Trophoblast cell (in vitro differentiated cells and primary cell): ENCODE results near the gene NF1.
"Not testable (repeated sequence)": the region's sequence is repeated elsewhere in the genome, so short reads cannot be mapped to it uniquely, and the experiment has no call there.

Experiments used
- DNase-seq, 2 donors: peaks; one replicate each; pipeline ENCODE4 v3.0.0-alpha.2; 2016
- H2AFZ ChIP-seq: 2 replicates; pipeline ENCODE4 v1.6.1; 2013; ENCODE audit warnings: low read length, moderate library complexity, mild to moderate bottlenecking; ENCODE audit not compliant: insufficient read depth, poor library complexity
- H2AK5ac ChIP-seq: 2 replicates; pipeline ENCODE4 v1.6.1; 2013; ENCODE audit warnings: mild to moderate bottlenecking, low read length
- H2BK120ac ChIP-seq: 2 replicates; pipeline ENCODE4 v1.6.1; 2013; ENCODE audit warnings: low read length, mild to moderate bottlenecking, moderate library complexity; ENCODE audit not compliant: insufficient read depth, poor library complexity
- H2BK12ac ChIP-seq: 2 replicates; pipeline ENCODE4 v1.6.1; 2013; ENCODE audit warnings: mild to moderate bottlenecking, low read length, moderate library complexity
- H2BK5ac ChIP-seq: 2 replicates; pipeline ENCODE4 v1.6.1; 2013; ENCODE audit warnings: low read length, low read depth, moderate library complexity, mild to moderate bottlenecking; ENCODE audit not compliant: poor library complexity
- H3K14ac ChIP-seq: 2 replicates; pipeline ENCODE4 v1.6.1; 2013; ENCODE audit warnings: mild to moderate bottlenecking, low read length
- H3K18ac ChIP-seq: 2 replicates; pipeline ENCODE4 v1.6.1; 2013; ENCODE audit warnings: mild to moderate bottlenecking, low read length
- H3K23ac ChIP-seq: 2 replicates; pipeline ENCODE4 v1.6.1; 2013; ENCODE audit warnings: low read length
- H3K27ac ChIP-seq: 2 replicates; pipeline ENCODE4 v1.5.1; 2013; ENCODE audit warnings: low read depth, mild to moderate bottlenecking, inconsistent platforms, low read length, moderate library complexity
- H3K27me3 ChIP-seq: 2 replicates; pipeline ENCODE4 v1.6.1; 2013; ENCODE audit warnings: inconsistent platforms, mild to moderate bottlenecking, low read length, moderate library complexity; ENCODE audit not compliant: insufficient read depth
- H3K36me3 ChIP-seq, 2 experiments: 1 replicate in 1 of 2; 2 replicates in 1 of 2; pipeline ENCODE4 v1.6.1; 2013; ENCODE audit warnings: low read length in 2 of 2, mild to moderate bottlenecking in 2 of 2, moderate library complexity in 1 of 2; ENCODE audit not compliant: insufficient read depth in 2 of 2, control insufficient read depth in 1 of 2
- H3K4ac ChIP-seq: 2 replicates; pipeline ENCODE4 v1.6.1; 2013; ENCODE audit warnings: low read depth, mild to moderate bottlenecking, low read length, moderate library complexity
- H3K4me1 ChIP-seq, 2 experiments: 1 replicate in 1 of 2; 2 replicates in 1 of 2; pipeline ENCODE4 v1.6.1; 2013; ENCODE audit warnings: low read length in 2 of 2, mild to moderate bottlenecking in 2 of 2, moderate library complexity in 1 of 2; ENCODE audit not compliant: insufficient read depth in 2 of 2, control insufficient read depth in 1 of 2
- H3K4me2 ChIP-seq: 2 replicates; pipeline ENCODE4 v1.6.1; 2013; ENCODE audit warnings: inconsistent platforms, mild to moderate bottlenecking, low read length, moderate library complexity
- H3K4me3 ChIP-seq: 2 replicates; pipeline ENCODE4 v1.5.1; 2013; ENCODE audit warnings: mild to moderate bottlenecking, low read depth, low read length, inconsistent platforms
- H3K79me1 ChIP-seq: one replicate; pipeline ENCODE4 v1.6.1; 2013; ENCODE audit warnings: low read length
- H3K79me2 ChIP-seq: 2 replicates; pipeline ENCODE4 v1.6.1; 2013; ENCODE audit warnings: low read length, mild to moderate bottlenecking; ENCODE audit not compliant: control insufficient read depth, insufficient read depth, poor library complexity
- H3K9ac ChIP-seq: 2 replicates; pipeline ENCODE4 v1.6.1; 2013; ENCODE audit warnings: mild to moderate bottlenecking, low read length
- H3K9me3 ChIP-seq: 2 replicates; pipeline ENCODE4 v1.6.1; 2013; ENCODE audit warnings: low read depth, mild to moderate bottlenecking, control low read depth, inconsistent platforms, low read length; ENCODE audit not compliant: insufficient read depth
- H4K12ac ChIP-seq: 2 replicates; pipeline ENCODE4 v1.6.1; 2013; ENCODE audit warnings: low read depth, mild to moderate bottlenecking, low read length, moderate library complexity
- H4K8ac ChIP-seq: 2 replicates; pipeline ENCODE4 v1.6.1; 2013; ENCODE audit warnings: low read depth, mild to moderate bottlenecking, low read length, moderate library complexity
- H4K91ac ChIP-seq: one replicate; pipeline ENCODE4 v1.6.1; 2013; ENCODE audit warnings: low read depth, mild to moderate bottlenecking, low read length, moderate library complexity
- WGBS: extraction: QIAGEN DNeasy Blood & Tissue Kit; methylation state at CpG from one replicate; pipeline ENCODE4 v1.1.7; 2013; ENCODE audit warnings: missing lambda C conversion rate; ENCODE audit not compliant: insufficient read length, insufficient coverage; ENCODE audit errors: extremely low coverage; 5-methylcytosine and 5-hydroxymethylcytosine counted together

The NF1 gene

DNA sequence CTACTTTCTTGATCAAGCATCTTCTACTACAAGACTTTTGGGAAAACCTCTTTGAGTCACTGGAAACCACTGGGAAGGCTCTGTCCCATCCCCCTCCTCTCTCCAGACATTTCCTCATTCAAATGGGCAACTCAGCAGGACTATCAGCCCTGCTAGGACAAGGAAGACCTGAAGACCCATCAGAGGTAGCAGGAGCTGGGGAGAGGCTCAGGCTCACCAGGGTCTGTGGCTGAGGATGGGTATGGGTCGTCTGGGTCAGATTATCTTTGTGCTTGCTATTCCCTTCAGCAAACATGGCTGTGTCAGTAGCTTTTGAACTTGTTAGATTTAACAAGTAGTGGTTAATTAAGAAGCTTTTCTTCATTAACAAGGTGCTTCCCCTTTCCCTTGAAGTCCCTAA is 15.0 kb upstream of the NF1 start:
- no peak overlapping the region for H2AK5ac ChIP-seq
- H3K18ac ChIP-seq: no peak overlapping the region
- no peak overlapping the region for H3K4ac ChIP-seq
- no peaks in the 10 kb centered on the region for H3K36me3 ChIP-seq
- no peak overlapping the region for H4K12ac ChIP-seq
- no peak overlapping the region for H3K4me3 ChIP-seq
- no peaks in the 10 kb centered on the region for H3K9me3 ChIP-seq
- H3K14ac ChIP-seq: no peak overlapping the region
- no CpG with 5 or more reads among the region's 1 CpG for WGBS
- H3K79me2 ChIP-seq: no peaks in the 10 kb centered on the region
- no peak overlapping the region for H2AFZ ChIP-seq
- H4K91ac ChIP-seq: no peak overlapping the region
- H2BK12ac ChIP-seq: no peak overlapping the region
- no peak overlapping the region for H2BK5ac ChIP-seq
- H3K23ac ChIP-seq: no peak overlapping the region
- peaks cover 3% of the 10 kb centered on the region in 2 experiments for H3K4me1 ChIP-seq
- no peaks in the 10 kb centered on the region for H3K27me3 ChIP-seq
- no peaks in the 10 kb centered on the region for H3K79me1 ChIP-seq
- H4K8ac ChIP-seq: no peak overlapping the region
- no peak overlapping the region for H3K4me2 ChIP-seq
- no peak overlapping the region for H3K27ac ChIP-seq
- no peak overlapping the region for H3K9ac ChIP-seq
- DNase-seq: no peak
- H2BK120ac ChIP-seq: no peak overlapping the region

DNA sequence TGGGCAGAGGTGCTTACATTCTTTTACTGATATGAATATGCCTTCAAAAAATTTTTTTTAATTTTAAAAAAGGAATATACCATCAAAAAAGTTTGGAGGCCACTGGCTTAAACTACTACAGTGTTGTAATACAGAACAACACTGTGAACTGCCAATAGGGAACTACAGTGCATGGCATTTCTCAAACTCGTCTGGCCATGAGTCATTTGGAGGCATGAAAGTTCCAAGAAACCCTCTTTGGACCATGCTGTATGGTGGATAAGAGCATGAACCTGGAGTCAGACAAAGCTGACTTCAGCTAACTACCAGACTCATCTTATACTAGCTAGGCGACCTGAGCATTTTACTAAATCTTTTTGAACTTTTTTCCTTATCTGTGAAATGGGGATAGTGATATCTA is 9.2 kb upstream of the NF1 start:
- no peak overlapping the region for H3K27ac ChIP-seq
- no peak overlapping the region for H4K8ac ChIP-seq
- H3K36me3 ChIP-seq: no peaks in the 10 kb centered on the region
- no peak overlapping the region for H3K18ac ChIP-seq
- H2BK120ac ChIP-seq: no peak overlapping the region
- DNase-seq: peak; percentile 27 to 66
- H3K4me2 ChIP-seq: no peak overlapping the region
- H4K12ac ChIP-seq: no peak overlapping the region
- no peak overlapping the region for H2BK12ac ChIP-seq
- H3K14ac ChIP-seq: no peak overlapping the region
- no peaks in the 10 kb centered on the region for H3K4me1 ChIP-seq
- no peaks in the 10 kb centered on the region for H3K79me1 ChIP-seq
- no peaks in the 10 kb centered on the region for H3K27me3 ChIP-seq
- no peaks in the 10 kb centered on the region for H3K79me2 ChIP-seq
- no peak overlapping the region for H2AK5ac ChIP-seq
- H3K9ac ChIP-seq: no peak overlapping the region
- H3K23ac ChIP-seq: no peak overlapping the region
- no peak overlapping the region for H2BK5ac ChIP-seq
- WGBS: no CpG with 5 or more reads among the region's 2 CpGs
- H4K91ac ChIP-seq: no peak overlapping the region
- no peak overlapping the region for H3K4ac ChIP-seq
- H3K4me3 ChIP-seq: no peak overlapping the region
- H2AFZ ChIP-seq: no peak overlapping the region
- H3K9me3 ChIP-seq: no peaks in the 10 kb centered on the region

DNA sequence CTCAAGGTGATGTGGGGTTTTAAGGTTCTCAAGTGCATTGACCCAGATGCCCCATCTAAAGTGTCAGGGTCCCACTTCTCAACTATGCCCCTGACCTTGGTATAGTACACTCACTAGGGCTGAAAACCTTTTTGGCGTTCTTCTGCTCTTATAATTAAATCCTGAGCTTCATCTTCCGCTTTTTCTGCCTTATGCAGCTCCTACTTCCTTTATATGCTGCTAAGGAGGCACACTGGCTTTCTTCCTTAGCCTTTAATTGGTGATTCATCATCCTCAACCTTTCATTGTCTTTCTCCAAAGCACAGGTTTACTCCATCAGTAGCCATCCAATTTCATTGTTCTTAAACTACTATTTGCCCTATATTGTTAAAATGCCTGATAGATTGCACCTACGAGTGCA is 5.3 kb upstream of the NF1 start:
- no peak overlapping the region for H3K14ac ChIP-seq

DNA sequence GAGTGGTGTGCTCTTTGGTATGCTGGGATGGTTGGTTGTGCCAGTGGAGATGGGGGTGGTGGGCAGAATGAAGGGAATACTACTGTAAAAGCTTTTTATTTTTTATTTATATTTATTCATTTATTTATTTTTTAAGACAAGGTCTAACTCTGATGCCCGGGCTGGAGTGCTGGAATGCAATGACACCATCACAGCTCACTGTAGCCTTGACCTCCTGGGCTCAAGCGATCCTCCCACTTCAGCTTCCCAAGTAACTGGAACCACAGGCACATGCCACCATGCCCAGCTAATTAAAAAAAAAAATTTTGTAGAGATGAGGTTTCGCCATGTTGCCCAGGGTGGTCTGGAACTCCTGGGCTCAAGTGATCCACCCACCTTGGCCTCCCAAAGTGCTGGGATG is 4.1 kb upstream of the NF1 start:
- not testable (repeated sequence) for H2BK12ac ChIP-seq, H3K4me2 ChIP-seq, H2AFZ ChIP-seq, H3K27ac ChIP-seq, H2AK5ac ChIP-seq, H4K91ac ChIP-seq, H4K12ac ChIP-seq, H3K79me2 ChIP-seq, H2BK5ac ChIP-seq, H3K4me3 ChIP-seq, H3K27me3 ChIP-seq, H4K8ac ChIP-seq, H2BK120ac ChIP-seq, H3K4ac ChIP-seq, H3K79me1 ChIP-seq, H3K14ac ChIP-seq, H3K18ac ChIP-seq, H3K9ac ChIP-seq, H3K4me1 ChIP-seq, H3K36me3 ChIP-seq, H3K9me3 ChIP-seq, DNase-seq, H3K23ac ChIP-seq
- no CpG with 5 or more reads among the region's 3 CpGs for WGBS

More for the DNA sequence above, 5.3 kb upstream of the NF1 start:
- no peak for DNase-seq
- H2BK5ac ChIP-seq: no peak overlapping the region
- no peaks in the 10 kb centered on the region for H3K36me3 ChIP-seq
- no peak overlapping the region for H4K12ac ChIP-seq
- no peak overlapping the region for H3K9ac ChIP-seq
- H3K4ac ChIP-seq: no peak overlapping the region
- H4K8ac ChIP-seq: no peak overlapping the region
- H2BK12ac ChIP-seq: no peak overlapping the region
- H2BK120ac ChIP-seq: no peak overlapping the region
- H3K4me2 ChIP-seq: no peak overlapping the region
- H3K9me3 ChIP-seq: no peaks in the 10 kb centered on the region
- WGBS: no CpG with 5 or more reads among the region's 3 CpGs
- no peak overlapping the region for H2AFZ ChIP-seq
- H3K27me3 ChIP-seq: no peaks in the 10 kb centered on the region
- no peaks in the 10 kb centered on the region for H3K79me2 ChIP-seq
- no peak overlapping the region for H4K91ac ChIP-seq
- H3K4me3 ChIP-seq: no peak overlapping the region
- H3K79me1 ChIP-seq: no peaks in the 10 kb centered on the region
- no peaks in the 10 kb centered on the region for H3K4me1 ChIP-seq
- H3K18ac ChIP-seq: no peak overlapping the region
- H2AK5ac ChIP-seq: no peak overlapping the region
- H3K23ac ChIP-seq: no peak overlapping the region
- no peak overlapping the region for H3K27ac ChIP-seq
